Measurements from ENCODE around the gene DTWD2. TPM values are rescaled to one million over a fixed set of nuclear protein-coding genes. Genes with fewer than 3 reads are reported as not detected.
"Not testable (repeated sequence)": the region's sequence is repeated elsewhere in the genome, so short reads cannot be mapped to it uniquely, and the experiment has no call there.

Gene DTWD2
- total RNA-seq, 1 donor from 2014 or later = 4.4 TPM

GRCh38 chr5:118994595-118994994 lies 6.2 kb upstream of the DTWD2 start:
- no peaks in the 10 kb centered on the region for H3K4me1 Mint-ChIP-seq (ENCODE audit: unreplicated experiment)
- H3K9me3 Mint-ChIP-seq = no peaks in the 10 kb centered on the region
- no peak overlapping the region for H3K4me3 Mint-ChIP-seq
- H3K27me3 Mint-ChIP-seq = no peaks in the 10 kb centered on the region
- H3K36me3 Mint-ChIP-seq = no peaks in the 10 kb centered on the region
- no peak for DNase-seq (ENCODE audit: extremely low spot score, unreplicated experiment)
- no peak for TF ChIP-seq CTCF (conservative IDR thresholded peaks at IDR 0.05)
- no peak overlapping the region for H3K27ac Mint-ChIP-seq

GRCh38 chr5:118993118-118993517 lies 4.8 kb upstream of the DTWD2 start:
- DNase-seq (ENCODE audit: extremely low spot score, unreplicated experiment); H3K4me3 Mint-ChIP-seq; H3K4me1 Mint-ChIP-seq (ENCODE audit: unreplicated experiment); H3K27me3 Mint-ChIP-seq; H3K36me3 Mint-ChIP-seq; H3K27ac Mint-ChIP-seq; H3K9me3 Mint-ChIP-seq: not testable (repeated sequence)

GRCh38 chr5:118992055-118992454 lies 3.7 kb upstream of the DTWD2 start:
- H3K27me3 Mint-ChIP-seq; H3K36me3 Mint-ChIP-seq; H3K27ac Mint-ChIP-seq; H3K9me3 Mint-ChIP-seq; H3K4me1 Mint-ChIP-seq (ENCODE audit: unreplicated experiment); H3K4me3 Mint-ChIP-seq; DNase-seq (ENCODE audit: extremely low spot score, unreplicated experiment): not testable (repeated sequence)

GRCh38 chr5:118990582-118990981 lies 2.2 kb upstream of the DTWD2 start:
- Mint-ChIP-seq H3K4me1 (ENCODE audit: unreplicated experiment) (peaks cover 7% of the 10 kb centered on the region), H3K27ac (no peak overlapping the region), H3K9me3 (no peaks in the 10 kb centered on the region), H3K27me3 (no peaks in the 10 kb centered on the region), H3K36me3 (no peaks in the 10 kb centered on the region), H3K4me3 (no peak overlapping the region)
- no peak for DNase-seq (ENCODE audit: extremely low spot score, unreplicated experiment)
- TF ChIP-seq CTCF (conservative IDR thresholded peaks at IDR 0.05) = no peak

- Mint-ChIP-seq H3K4me3 (peak overlapping the region; percentile 27), H3K9me3 (no peaks in the 10 kb centered on the region), H3K4me1 (ENCODE audit: unreplicated experiment) (peaks cover 7% of the 10 kb centered on the region), H3K27ac (peak overlapping the region; percentile 6), H3K27me3 (no peaks in the 10 kb centered on the region), H3K36me3 (peaks cover 4% of the 10 kb centered on the region)
- no peak for TF ChIP-seq CTCF (conservative IDR thresholded peaks at IDR 0.05)
- DNase-seq (ENCODE audit: extremely low spot score, unreplicated experiment) = no peak
These were observed 1.5 kb upstream of the DTWD2 start for GRCh38 chr5:118989816-118990215.

- no peak for TF ChIP-seq CTCF (conservative IDR thresholded peaks at IDR 0.05)
- H3K4me3 Mint-ChIP-seq = peak overlapping the region; percentile 85
- H3K36me3 Mint-ChIP-seq = peaks cover 4% of the 10 kb centered on the region
- no peak for DNase-seq (ENCODE audit: extremely low spot score, unreplicated experiment)
- H3K27ac Mint-ChIP-seq = peak overlapping the region; percentile 62
- H3K9me3 Mint-ChIP-seq = no peaks in the 10 kb centered on the region
- peaks cover 7% of the 10 kb centered on the region for H3K4me1 Mint-ChIP-seq (ENCODE audit: unreplicated experiment)
- H3K27me3 Mint-ChIP-seq = no peaks in the 10 kb centered on the region
These were observed 476 bp upstream of the DTWD2 start for GRCh38 chr5:118988866-118989180.

GRCh38 chr5:118984602-118985001 lies 3.7 kb downstream of the DTWD2 start:
- H3K9me3 Mint-ChIP-seq = peaks cover 3% of the 10 kb centered on the region
- no peak overlapping the region for H3K4me3 Mint-ChIP-seq
- no peaks in the 10 kb centered on the region for H3K27me3 Mint-ChIP-seq
- no peak for TF ChIP-seq CTCF (conservative IDR thresholded peaks at IDR 0.05)
- no peak for DNase-seq (ENCODE audit: extremely low spot score, unreplicated experiment)
- H3K36me3 Mint-ChIP-seq = peaks cover 4% of the 10 kb centered on the region
- peaks cover 7% of the 10 kb centered on the region for H3K4me1 Mint-ChIP-seq (ENCODE audit: unreplicated experiment)
- H3K27ac Mint-ChIP-seq = no peak overlapping the region

Data from type B pancreatic cell (in vitro differentiated cells).